ENCODE results near the gene POTEG.
"Not testable (repeated sequence)": the region's sequence is repeated elsewhere in the genome, so short reads cannot be mapped to it uniquely, and the experiment has no call there.

Gene POTEG

DNA sequence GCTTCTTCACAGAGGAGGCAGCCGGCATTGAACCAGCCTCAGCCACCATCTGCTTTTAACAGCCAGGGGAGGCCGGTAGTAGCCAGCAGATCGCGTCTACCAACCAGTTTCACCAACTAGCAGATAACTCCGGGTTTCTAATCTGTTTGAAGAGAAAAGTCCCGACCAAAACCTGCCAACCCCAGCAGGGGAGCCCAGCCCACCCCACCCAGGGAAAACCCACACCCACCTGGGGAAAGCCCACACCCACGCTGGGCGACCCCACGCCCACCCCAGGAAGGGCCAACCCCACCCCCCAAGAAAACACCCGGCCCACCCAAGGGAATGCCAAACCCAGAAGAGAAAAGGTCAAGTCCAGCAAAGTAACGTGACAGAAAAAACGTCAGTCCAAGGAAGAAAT, at the start of gene POTEG:
Gene POTEG (minus strand): TSS at position 101 of the 400 bp plus-strand sequence. CDS start 52 bp downstream, at position 49.
- not testable (repeated sequence) for DNase-seq

DNA sequence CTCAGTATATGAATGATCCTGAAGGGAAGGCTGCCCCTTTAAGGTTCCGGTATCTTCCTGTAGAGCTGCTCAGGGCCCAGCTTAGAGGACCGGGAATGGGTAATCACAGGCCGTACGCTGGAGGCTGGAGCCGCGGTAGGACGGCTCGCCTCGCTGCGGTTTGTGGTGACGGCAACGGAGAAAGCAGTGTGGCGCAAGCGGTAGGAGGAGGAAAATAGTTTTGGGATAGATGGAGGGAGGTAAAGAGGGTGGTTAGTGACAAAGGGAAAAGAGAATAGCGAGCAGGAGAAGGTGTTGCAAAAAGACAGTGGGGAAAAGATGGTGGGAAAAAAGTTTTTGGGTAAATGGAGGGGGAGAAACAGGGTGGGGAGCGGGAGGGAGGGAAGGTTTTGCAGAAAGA, 48.0 kb upstream of the POTEG start:
- not testable (repeated sequence) for DNase-seq

DNA sequence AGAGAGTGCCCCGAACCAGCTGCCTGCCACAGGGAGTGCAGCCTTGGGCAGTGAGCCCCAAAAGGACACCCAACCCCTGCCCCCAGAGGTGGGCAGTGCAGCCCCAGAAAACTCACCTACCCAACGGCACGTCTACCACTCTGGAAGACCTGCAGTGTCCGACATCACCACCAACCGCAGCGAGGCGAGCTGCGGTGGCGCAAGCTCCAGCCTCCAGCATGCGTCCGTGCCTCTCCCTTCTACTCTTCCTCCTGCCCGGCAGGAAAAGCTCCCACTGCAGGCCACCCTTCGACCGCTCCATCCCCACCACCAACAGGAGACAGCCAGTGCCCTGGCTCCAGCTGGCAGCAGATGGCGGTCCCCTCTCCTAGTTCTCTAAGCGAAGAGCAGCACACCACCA, 47.3 kb upstream of the POTEG start:
- DNase-seq, result not testable (repeated sequence)

DNA sequence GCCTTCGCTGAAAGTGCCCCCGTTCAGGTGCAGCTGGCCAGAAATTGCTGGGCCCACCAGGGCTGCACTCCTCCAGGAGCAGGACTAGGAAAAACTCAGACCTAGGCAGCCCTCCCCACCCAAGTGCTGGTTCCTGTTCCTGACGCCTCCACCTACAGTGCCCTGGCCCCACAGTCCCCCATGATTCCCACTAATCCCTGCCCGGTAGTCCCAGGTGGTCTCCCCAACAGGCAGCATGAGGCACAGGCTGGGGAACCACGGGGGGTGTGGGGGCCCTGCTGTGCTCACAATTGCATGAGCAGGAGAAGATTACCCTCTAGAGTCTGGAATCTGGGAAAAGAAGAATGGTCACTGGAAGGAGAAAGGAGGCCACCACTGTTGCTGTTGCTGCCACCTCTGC, 46.4 kb upstream of the POTEG start:
- not testable (repeated sequence) for DNase-seq

DNA sequence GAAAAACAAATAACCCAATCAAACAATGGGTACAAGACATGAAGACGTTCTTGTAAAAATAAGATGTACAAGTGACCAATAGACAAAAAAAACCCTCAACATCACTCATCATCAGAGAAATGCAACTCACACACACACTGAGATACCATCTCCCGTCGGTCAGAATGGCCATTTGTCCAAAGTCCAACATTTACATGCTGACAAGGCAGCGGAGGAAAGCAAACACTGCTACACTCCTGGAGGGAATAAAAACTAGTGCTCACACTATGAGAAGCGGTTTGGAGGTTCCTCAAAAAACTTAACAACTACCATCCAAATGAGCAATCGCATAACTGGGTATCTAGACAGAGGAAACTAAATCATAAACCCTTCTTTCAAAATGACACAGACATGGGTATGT, 11.6 kb upstream of the POTEG start:
- DNase-seq, result not testable (repeated sequence)

DNA sequence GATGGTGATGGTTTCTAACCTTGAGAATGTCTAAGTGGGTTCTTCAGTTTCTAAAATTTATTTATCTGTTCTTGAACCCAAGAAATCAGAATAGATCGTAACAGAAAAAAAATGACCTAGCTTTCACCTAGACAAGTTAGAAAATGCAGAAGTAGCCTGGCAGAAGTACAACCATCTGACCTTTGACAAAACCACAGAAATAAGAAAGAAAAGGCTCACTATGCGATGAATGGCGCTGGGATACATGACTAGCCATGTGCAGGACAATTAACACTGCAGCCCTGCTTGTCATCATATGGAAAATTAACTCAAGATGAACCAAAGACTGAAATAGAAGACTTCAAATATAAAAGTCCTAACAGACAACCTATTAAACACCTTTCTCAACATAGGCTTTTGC, 5.7 kb upstream of the POTEG start:
- DNase-seq, result not testable (repeated sequence)

DNA sequence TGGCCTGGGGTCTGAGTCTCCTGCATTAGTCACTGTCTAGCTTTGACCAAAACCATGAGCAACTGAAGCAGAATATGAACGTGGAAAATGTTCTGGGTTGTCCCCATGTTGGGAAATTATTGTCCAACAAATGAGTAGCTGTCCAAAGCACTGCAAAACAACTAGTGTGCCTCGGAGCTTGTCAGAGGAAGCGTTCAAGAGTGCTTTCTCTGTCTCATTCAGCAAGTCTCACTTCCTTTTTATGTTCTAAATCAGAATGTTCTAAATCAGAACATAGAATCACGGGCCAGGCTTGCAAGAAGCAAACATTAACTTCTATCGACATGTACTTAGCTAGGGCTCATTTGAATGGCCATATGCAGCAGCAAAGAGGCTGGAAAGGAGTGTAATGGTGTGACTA, 5.1 kb upstream of the POTEG start:
- not testable (repeated sequence) for DNase-seq

DNA sequence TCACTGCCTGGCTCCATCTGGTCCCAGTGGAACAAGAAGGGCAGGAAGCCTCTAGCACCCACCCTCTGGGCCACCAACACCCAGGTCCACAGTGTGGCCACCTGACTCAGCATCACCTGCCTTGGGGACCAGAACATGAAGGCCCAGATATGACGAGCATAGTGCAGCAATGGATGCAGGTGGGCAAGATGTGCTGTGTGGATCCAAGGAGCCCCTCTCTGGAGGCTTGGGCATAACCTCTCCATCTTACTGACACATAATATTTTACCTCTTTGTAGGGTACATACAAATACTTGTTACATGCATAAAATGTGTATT, 2.9 kb upstream of the POTEG start:
- not testable (repeated sequence) for DNase-seq

DNA sequence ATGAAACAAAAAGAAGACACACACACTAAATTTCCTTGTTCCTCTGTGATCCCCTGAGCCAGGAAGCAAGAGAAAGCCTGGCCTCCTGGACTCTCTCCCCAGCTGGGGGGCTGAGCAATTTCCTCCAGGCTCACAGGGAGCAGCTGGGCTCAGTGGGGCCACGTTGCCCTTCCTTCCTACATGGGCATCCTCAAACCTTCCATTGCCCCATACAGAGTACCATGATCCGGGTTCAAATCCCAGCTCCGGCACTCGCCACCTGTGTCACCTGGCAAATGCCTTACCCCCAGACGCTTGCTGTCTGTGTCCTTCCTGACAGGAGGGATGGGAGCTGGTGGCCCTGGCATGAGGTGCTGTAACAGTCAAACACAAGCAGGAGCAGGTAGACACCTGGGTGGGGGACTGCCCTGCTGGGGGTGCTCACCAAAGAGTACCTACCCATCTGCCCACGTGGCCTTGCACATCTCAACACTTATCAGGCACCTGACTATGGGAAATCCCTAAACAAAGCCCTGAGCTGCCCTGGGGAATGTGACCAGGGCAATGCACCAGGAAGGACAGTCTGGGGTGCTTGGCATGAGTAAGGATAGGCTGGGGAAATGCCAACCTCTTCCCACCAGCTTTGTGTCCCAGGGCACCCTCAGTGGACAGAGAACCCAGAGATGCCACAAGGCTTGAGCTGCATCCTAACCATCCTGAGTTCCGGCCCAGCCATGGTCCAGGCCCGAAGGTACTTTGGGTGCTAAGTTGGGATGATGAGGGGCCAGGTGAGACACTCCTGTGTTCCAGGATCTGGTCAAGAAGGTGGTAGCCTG, 2.4 kb upstream of the POTEG start:
- DNase-seq, result not testable (repeated sequence)

DNA sequence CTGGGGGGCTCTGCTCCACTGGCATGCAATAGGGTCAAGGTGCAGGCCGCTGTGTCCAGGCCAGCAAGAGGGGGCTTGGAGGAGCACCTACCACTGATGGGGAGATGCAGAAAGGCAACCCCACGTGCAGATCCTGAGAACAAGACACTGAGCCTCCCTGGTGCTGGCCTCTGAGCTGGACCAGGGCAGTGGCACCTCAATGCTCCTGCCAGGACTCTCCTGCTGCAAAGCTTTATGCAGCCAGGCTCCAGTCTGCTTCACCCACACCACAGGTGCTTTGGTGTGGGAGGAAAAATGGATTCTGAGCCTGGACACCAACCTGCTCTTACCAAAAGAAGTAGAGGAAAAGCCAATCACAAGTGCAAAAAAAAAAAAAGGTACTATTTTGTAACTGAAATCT, 1.7 kb upstream of the POTEG start:
- not testable (repeated sequence) for DNase-seq

DNA sequence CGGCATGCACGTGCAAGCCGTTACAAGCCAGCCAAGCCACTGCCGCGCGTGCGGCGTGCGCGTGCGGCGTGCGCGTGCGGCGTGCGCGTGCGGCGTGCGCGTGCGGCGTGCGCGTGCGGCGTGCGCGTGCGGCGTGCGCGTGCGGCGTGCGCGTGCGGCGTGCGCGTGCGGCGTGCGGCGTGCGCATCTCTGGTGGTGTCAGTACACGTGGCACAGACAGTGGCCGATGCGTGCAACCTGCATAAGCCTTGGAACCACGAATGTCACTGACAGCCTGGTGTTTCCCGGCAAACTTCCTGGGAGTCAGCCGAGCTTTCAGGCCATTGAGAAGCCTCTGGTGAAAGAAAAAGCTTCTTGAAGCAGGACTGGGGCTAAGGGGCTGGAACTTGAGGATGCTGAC, 750 bp upstream of the POTEG start:
- not testable (repeated sequence) for DNase-seq

DNA sequence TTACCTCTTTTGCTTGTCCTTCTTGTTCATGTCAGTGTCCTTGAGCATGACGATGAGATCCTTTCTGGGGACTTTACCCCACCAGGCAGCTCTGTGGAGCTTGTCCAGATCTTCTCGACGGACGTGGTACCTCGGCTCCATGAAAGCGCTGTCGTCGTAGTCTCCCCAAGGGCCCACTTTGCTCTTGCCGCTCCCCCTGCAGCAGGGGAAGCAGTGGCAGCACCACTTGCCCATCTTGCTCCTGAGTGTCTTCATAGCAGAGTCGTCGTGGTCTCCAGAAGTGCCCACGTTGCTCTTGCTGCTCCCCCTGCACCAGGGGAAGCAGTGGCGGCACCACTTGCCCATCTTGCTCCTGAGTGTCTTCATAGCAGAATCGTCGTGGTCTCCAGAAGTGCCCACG, 376 bp downstream of the POTEG start:
- DNase-seq, result not testable (repeated sequence)

DNA sequence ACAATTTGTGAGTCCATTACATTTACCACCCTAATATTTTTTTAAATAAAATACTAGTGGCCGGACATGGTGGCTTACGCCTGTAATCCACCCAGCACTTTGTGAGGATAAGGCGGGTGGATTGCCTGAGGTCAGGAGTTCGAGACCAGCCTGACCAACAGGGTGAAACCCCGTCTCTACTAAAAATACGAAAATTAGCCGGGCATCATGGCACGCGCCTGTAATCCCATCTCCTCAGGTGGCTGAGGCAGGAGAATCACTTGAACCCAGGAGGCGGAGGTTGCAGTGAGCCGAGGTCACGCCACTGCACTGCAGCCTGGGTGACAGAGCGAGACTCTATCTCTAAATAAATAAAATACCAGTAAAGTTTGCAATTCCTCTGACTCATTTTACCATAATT, 25.6 kb downstream of the POTEG start:
- not testable (repeated sequence) for DNase-seq

DNA sequence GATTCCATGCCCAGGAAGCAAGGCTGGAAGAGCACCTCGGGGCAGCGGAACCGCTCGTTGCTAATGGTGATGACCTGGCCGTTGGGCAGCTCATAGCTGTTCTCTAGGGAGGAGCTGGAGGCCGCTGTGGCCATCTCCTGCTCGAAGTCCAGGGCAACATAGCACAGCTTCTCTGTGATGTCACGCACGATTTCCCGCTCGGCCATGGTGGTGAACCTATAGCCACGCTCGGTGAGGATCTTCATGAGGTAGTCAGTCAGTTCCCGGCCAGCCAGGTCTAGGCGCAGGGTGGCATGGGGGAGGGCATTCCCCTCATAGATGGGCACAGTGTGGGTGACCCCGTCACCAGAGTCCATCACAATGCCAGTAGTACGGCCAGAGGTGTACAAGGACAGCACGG, 32.0 kb downstream of the POTEG start:
- not testable (repeated sequence) for DNase-seq

DNA sequence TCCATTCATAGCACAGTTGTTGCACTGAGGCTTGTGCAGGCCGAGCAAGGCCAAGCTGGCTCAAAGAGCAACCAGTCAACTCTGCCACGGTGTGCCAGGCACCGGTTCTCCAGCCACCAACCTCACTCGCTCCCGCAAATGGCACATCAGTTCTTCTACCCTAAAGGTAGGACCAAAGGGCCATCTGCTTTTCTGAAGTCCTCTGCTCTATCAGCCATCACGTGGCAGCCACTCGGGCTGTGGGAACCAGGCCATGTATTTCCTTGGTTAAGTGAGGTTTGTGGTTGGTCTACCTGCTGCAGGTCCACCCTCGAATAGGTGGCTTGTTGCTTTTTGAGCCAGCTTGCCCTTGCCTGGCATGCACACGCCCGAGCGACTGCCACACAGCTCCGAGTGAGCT, 39.4 kb downstream of the POTEG start:
- DNase-seq, result not testable (repeated sequence)

DNA sequence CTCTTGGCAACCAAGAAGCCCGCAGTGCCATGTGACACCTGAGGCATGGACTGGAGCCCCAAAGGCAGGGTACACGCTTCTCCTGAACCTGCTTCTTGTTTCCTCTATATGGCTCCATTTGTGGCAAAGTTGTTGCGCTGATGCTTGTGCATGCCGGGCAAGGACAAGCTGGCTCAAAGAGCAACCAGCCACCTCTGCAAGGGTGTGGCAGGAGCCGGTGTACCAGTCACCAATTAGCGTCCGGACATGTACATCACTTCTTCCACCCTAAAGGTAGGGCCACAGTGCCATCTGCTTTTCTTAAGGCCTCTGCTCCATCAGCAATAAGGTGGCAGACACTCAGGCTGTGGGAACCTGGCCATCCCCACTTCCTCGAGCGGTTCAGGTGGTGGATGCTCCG, 43.9 kb downstream of the POTEG start:
- not testable (repeated sequence) for DNase-seq

DNA sequence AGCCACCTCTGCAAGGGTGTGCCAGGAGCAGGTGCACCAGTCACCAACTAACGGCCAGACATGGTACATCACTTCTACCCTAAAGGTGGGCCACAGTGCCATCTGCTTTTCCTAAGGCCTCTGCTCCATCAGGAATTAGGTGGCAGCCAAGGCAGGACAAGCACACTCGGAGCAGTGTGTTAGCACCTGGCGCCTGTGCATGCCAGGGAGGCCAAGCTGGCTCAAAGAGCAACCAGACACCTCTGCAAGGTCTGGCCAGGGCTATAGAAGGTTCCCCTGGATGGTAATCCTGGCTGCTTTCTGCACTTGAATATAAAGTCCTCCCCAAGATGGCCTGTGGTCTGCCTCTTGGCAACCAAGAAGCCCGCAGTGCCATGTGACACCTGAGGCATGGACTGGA, 45.4 kb downstream of the POTEG start:
- not testable (repeated sequence) for DNase-seq

DNA sequence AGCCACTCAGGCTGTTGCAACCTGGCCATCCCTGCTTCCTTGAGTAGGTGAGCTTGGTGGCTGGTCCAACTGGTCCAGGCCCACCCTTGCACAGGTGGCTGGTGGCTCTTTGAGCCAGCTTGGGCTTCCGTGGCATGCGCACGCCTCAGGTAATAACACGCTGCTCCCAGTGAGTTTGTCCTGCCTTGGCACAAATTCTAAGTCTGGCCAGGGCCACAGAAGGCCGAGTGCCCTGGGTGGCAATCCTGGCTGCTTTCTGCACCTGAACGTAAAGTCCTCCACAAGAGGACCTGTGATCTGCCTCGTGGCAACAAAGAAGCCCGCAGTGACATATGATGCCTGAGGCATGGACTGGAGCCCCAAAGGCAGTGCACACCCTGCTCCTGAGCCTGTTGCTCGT, 47.1 kb downstream of the POTEG start:
- DNase-seq, result not testable (repeated sequence)

DNA sequence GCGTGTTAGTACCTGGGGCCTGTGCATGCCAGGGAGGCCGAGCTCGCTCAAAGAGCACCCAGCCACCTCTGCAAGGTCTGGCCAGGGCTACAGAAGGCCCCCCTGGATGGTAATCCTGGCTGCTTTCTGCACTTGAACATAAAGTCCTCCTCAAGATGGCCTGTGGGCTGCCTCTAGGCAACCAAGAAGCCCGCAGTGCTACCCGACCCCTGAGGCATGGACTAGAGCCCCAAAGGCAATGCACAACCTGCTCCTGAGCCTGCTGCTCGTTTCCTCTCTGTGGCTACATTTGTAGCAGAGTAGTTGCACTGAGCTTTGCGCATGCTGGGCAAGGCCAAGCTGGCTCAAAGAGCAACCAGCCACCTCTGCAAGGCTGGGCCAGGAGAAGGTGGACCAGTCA, 47.8 kb downstream of the POTEG start:
- DNase-seq, result not testable (repeated sequence)

DNA sequence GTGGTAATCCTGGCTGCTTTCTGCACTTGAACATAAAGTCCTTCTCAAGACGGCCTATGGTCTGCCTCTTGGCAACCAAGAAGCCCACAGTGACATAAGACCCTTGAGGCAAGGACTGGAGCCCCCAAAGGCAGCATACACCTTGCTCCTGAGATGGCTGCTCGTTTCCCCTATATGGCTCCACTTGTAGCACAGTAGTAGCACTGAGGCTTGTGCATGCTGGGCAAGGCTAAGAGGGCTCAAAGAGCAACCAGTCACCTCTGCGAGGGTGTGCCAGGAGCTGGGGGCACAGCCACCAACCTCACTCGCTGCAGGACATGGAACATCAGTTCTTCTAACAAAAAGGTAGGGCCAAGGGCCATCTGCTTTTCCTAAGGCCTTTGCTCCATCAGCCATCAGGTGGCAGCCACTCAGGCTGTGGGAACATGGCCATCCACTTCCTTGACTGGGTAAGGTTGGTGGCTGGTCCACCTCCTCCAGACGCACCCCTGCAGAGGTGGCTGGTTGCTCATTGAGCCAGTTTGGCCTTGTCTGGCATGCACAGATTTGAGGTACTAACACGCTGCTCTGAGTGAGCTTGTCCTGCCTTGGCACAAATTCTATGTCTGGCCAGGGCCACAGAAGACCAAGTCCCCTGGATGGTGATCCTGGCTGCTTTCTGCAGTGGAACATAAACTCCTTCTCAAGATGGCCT, 49.9 kb downstream of the POTEG start:
- DNase-seq, result not testable (repeated sequence)

DNA sequence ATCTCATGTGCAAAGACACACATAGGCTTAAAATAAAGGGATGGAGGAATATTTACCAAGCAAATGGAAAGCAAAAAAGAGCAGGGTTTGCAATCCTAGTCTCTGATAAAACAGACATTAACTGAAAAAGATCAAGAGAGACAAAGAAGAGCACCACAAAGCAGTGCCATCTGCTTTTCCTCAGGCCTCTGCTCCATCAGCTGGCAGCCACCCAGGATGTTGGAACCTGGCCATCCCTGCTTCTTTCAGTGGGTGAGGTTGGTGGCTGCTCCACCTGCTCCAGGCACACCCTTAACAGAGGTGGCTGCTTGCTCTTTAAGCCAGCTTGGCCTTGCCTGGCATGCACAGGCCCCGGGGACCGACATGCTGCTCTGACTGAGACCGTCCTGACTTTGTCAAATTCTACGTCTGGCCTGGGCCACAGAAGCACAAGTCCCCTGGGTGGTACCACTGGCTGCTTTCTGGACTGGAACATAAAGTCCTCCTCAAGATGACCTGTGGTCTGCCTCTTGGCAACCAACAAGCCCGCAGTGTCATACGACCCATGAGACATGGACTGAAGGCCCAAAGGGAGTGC, 51.0 kb downstream of the POTEG start:
- DNase-seq, result not testable (repeated sequence)

DNA sequence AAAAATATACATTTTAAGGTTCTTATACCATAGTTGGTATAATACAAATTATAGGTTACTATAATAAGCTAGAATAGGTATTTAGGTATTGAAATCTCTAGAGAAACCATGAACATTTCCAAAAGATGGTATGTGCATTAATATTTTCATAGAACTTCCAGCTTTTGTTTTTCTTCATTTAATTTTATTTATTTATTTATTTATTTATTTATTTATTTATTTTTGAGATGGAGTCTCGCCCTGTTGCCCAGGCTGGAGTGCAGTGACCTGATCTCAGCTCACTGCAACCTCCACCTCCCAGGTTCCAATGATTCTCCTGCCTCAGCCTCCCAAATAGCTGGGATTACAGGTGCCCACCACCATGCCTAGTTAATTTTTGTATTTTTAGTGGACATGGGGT, 54.0 kb downstream of the POTEG start:
- DNase-seq, result not testable (repeated sequence)

DNA sequence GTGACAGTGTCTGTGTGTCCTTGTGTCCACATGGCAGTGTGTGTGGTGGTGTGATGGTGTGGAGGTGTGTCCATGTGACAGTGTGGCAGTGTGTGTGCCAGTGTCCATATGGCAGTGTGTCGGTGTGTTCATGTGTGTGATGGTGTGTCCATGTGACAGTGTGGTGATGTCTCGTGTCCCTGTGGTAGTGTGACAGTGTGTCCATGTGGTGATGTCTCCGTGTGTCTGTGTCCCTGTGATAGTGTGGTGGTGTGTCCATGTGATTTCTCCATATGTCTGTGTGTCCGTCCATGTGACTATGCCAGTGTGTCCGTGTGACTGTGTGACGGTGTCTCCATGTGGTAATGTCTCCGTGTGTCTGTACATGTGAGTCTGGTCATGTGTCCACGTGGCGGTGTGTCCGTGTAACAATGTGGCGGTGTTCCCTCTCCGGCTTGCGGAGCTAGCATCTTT, 59.7 kb downstream of the POTEG start:
- DNase-seq, result not testable (repeated sequence)

All from stimulated activated naive CD4-positive, alpha-beta T cell (primary cell).